Peyer's patch (tissue), 4 donors: Measurements from ENCODE around the gene ETV3.

Source experiments
- POLR2A ChIP-seq, 2 donors: fragments of 450-650 bp; IDR thresholded peaks; one replicate each; pipeline ENCODE4 v1.5.1; 2017; ENCODE audit warnings: antibody characterized with exemption in 2 of 2, mild to moderate bottlenecking in 2 of 2, moderate library complexity in 2 of 2
- TF ChIP-seq, protein P1 (sequence below), 6 experiments: fragments of 450-650 bp in 4 of 6; fragments of 200-600 bp in 2 of 6; sonication (generic) in 1 of 6; IDR thresholded peaks; one replicate each; pipeline ENCODE4 v1.5.1; 2017 to 2019; ENCODE audit warnings: antibody characterized with exemption in 6 of 6, mild to moderate bottlenecking in 3 of 6, moderate library complexity in 1 of 6

DNA sequence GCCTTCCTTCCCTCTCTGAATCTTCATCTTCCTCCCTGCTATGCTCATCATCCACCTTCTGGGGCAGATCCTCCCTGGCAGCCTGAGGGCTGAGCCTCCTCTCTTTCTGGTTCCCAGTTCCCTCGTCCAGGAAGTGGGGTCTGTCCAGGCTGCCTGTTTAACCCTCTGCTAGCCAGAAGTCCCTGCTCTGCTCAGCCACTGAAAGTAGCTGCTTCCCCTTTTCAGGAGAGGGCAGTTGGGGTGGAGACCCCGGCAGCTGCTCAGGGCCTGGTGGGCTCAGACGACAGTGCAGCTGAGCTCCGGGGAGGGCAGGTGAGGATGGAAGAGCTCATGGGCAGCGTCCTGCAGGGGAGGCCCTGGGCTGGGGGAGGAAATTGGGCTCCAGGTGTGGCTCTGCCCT, 43.1 kb upstream of the ETV3 start:
- TF ChIP-seq, protein P1, sequence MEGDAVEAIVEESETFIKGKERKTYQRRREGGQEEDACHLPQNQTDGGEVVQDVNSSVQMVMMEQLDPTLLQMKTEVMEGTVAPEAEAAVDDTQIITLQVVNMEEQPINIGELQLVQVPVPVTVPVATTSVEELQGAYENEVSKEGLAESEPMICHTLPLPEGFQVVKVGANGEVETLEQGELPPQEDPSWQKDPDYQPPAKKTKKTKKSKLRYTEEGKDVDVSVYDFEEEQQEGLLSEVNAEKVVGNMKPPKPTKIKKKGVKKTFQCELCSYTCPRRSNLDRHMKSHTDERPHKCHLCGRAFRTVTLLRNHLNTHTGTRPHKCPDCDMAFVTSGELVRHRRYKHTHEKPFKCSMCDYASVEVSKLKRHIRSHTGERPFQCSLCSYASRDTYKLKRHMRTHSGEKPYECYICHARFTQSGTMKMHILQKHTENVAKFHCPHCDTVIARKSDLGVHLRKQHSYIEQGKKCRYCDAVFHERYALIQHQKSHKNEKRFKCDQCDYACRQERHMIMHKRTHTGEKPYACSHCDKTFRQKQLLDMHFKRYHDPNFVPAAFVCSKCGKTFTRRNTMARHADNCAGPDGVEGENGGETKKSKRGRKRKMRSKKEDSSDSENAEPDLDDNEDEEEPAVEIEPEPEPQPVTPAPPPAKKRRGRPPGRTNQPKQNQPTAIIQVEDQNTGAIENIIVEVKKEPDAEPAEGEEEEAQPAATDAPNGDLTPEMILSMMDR (IDR thresholded peaks at IDR 0.05): no peak
- no peak for TF ChIP-seq POLR2A (IDR thresholded peaks at IDR 0.05)
